ENCODE measurements around the gene MUC6. TPM values are rescaled to one million over a fixed set of nuclear protein-coding genes. Genes with fewer than 3 reads are reported as not detected.
A peak's percentile ranks its signal among the peaks of the same experiment; 100 is the strongest.

MUC6 gene
- total RNA-seq, 1 donor from 2014 or later: not detected

DNA sequence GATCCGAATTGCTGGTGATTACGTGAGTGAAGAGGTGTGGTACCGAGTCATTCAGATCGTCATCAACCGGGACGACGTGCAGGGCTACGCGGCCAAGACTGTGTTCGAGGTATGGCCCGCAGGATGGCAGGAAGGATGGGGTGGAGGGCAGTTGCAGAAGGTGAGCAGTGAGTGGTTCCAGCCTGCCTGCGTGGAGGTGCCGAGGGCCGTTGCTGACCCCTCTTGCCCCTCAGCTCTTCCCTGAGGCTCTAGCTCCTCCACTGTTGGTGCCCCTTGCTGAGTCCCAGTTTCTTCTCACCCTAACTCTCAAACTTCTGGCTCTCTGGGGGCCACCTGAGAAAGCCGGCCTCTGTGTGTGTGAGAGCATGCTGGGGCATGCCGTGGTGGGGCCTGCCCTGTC, 43.9 kb downstream of the MUC6 start:
- TF ChIP-seq, protein P1, sequence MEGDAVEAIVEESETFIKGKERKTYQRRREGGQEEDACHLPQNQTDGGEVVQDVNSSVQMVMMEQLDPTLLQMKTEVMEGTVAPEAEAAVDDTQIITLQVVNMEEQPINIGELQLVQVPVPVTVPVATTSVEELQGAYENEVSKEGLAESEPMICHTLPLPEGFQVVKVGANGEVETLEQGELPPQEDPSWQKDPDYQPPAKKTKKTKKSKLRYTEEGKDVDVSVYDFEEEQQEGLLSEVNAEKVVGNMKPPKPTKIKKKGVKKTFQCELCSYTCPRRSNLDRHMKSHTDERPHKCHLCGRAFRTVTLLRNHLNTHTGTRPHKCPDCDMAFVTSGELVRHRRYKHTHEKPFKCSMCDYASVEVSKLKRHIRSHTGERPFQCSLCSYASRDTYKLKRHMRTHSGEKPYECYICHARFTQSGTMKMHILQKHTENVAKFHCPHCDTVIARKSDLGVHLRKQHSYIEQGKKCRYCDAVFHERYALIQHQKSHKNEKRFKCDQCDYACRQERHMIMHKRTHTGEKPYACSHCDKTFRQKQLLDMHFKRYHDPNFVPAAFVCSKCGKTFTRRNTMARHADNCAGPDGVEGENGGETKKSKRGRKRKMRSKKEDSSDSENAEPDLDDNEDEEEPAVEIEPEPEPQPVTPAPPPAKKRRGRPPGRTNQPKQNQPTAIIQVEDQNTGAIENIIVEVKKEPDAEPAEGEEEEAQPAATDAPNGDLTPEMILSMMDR (IDR thresholded peaks at IDR 0.05; ENCODE audit: insufficient read depth, low read length, severe bottlenecking): no peak
- DNase-seq (ENCODE audit: low read depth): no peak

DNA sequence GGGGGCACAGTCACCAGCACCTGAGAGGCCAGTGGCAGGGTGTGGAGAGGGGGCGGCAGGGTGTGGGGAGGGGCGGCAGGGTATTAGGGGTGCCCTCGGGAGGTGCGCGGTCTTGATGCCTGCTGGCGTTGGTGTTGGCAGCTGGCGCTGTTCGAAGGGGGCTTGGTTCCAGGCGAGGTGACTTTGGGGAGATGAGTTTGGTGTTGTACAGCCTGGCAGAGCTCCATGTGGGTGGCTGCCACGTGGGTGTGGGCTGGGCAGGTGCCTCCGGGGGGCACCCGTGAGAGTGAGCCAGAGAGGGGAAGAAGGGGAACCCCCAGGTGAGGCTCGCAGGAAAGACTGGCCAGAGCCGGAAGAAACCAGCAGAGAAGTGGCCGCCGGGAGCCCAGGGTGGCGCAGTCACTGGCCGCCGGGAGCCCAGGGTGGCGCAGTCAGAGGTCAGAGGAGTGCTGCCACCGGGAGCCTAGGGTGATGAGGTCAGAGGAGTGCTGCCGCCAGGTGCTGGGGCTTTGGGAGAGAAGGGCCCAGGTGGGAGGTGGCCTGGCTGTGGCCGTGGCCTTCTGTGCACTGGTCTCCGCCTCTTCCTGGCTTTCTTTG, 44.7 kb downstream of the MUC6 start:
- H3K36me3 ChIP-seq (ENCODE audit: control insufficient read depth, insufficient read depth, low read length): peaks cover 35% of the 10 kb centered on the region
- FAIRE-seq (no peak), DNase-seq (ENCODE audit: low read depth) (no peak)
- no peaks in the 10 kb centered on the region for H3K27me3 ChIP-seq (ENCODE audit: control insufficient read depth, insufficient read depth, low read length)
- TF ChIP-seq, protein P1 (IDR thresholded peaks at IDR 0.05; ENCODE audit: insufficient read depth, low read length, severe bottlenecking): no peak
- H3K4me3 ChIP-seq (ENCODE audit: low read depth, low read length): no peak overlapping the region

More for the DNA sequence above, 43.9 kb downstream of the MUC6 start:
- Histone ChIP-seq H3K36me3 (ENCODE audit: control insufficient read depth, insufficient read depth, low read length) (peaks cover 36% of the 10 kb centered on the region), H3K27me3 (ENCODE audit: control insufficient read depth, insufficient read depth, low read length) (no peaks in the 10 kb centered on the region), H3K4me3 (ENCODE audit: low read depth, low read length) (no peak overlapping the region)
- FAIRE-seq: peak; percentile 40

DNA sequence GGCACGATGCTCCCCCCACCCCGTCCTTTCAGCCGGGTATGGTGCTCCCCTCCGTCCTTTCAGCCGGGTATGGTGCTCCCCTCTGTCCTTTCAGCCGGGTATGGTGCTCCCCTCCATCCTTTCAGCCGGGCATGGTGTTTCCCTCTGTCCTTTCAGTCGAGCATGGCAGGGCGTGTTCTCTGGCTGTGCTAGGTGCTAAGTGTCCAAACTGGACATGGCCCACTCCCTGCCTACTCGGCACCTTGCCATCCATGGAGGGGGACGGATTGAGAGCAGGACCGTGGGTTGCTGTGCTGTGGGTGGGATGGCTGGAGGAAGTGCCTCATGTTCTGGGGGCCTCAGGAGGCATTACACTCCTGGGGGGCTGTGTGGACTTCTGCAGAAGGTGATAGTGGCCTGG, 45.5 kb downstream of the MUC6 start:
- no peak for DNase-seq (ENCODE audit: low read depth)
- Histone ChIP-seq H3K4me3 (ENCODE audit: low read depth, low read length) (no peak overlapping the region), H3K36me3 (ENCODE audit: control insufficient read depth, insufficient read depth, low read length) (peaks cover 40% of the 10 kb centered on the region), H3K27me3 (ENCODE audit: control insufficient read depth, insufficient read depth, low read length) (no peaks in the 10 kb centered on the region)
- FAIRE-seq: no peak
- TF ChIP-seq, protein P1 (IDR thresholded peaks at IDR 0.05; ENCODE audit: insufficient read depth, low read length, severe bottlenecking): no peak

DNA sequence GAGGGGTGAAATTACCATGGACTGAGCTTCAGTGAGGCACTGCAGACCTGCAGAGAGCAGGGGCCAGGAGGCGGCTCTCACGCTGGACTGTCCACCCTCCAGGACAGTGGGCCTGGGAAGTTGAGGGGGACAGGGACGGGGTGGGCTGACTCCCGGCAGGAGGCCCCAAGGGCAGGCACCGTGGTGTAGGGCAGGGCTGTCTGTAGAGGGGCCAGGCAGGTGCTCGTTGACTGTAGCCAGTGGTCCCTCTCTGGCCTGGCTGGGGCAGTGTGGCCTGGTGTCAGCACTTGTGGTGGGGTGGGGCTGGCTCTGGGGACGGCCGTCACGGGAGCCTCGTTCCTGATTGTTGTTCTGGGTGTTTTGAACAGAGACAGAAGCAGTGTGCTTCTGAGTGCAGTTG, 46.4 kb downstream of the MUC6 start:
- FAIRE-seq (no peak), DNase-seq (ENCODE audit: low read depth) (no peak)
- Histone ChIP-seq H3K4me3 (ENCODE audit: low read depth, low read length) (no peak overlapping the region), H3K36me3 (ENCODE audit: control insufficient read depth, insufficient read depth, low read length) (peaks cover 45% of the 10 kb centered on the region), H3K27me3 (ENCODE audit: control insufficient read depth, insufficient read depth, low read length) (no peaks in the 10 kb centered on the region)
- TF ChIP-seq, protein P1 (IDR thresholded peaks at IDR 0.05; ENCODE audit: insufficient read depth, low read length, severe bottlenecking): no peak

DNA sequence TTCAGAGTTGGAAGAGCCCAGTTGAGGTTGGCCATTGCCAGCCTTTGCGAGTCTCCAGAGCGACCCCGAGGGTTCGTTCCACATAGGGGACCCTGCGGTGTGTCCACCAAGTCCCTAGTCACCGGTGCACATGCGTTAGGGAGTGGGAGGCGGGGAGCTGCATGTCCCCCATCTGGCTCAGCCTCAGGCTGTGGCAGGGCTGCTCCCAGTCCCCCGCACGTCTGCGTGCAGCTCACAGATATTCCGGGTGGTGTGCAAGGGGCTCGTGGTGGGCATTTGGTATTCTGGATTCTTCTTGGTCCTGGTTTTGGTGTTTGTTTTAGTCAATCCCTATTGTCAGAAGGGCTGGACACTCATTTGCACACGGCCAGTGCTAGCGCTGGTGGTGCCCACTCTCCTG, 48.8 kb downstream of the MUC6 start:
- no peak for DNase-seq (ENCODE audit: low read depth)
- H3K36me3 ChIP-seq (ENCODE audit: control insufficient read depth, insufficient read depth, low read length): peaks cover 41% of the 10 kb centered on the region
- no peak for FAIRE-seq
- TF ChIP-seq, protein P1 (IDR thresholded peaks at IDR 0.05; ENCODE audit: insufficient read depth, low read length, severe bottlenecking): no peak
- H3K27me3 ChIP-seq (ENCODE audit: control insufficient read depth, insufficient read depth, low read length): no peaks in the 10 kb centered on the region
- H3K4me3 ChIP-seq (ENCODE audit: low read depth, low read length): no peak overlapping the region

DNA sequence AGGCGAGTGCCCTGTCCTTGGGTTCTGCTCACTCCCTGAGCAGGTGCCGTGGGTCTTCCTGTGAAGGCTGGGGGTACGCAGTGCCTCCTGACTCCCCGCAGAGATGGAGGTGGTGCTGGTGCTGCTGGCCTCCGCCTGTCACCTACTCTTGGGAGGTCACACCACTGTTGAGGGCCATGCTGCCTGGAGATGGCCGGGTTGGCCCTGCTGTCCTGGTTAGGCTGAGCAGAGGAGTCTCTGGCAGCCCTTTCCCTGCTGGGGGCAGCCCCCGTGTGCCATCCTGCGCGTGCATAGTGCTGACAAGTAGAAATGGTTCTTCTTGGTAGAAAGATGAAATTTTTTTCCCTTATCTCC, 49.6 kb downstream of the MUC6 start:
- Histone ChIP-seq H3K4me3 (ENCODE audit: low read depth, low read length) (no peak overlapping the region), H3K36me3 (ENCODE audit: control insufficient read depth, insufficient read depth, low read length) (peaks cover 38% of the 10 kb centered on the region), H3K27me3 (ENCODE audit: control insufficient read depth, insufficient read depth, low read length) (no peaks in the 10 kb centered on the region)
- TF ChIP-seq, protein P1 (IDR thresholded peaks at IDR 0.05; ENCODE audit: insufficient read depth, low read length, severe bottlenecking): no peak
- FAIRE-seq: no peak
- no peak for DNase-seq (ENCODE audit: low read depth)

Data from bronchial epithelial cell (primary cell).